LNCAP (cell line): ENCODE measurements around the gene ZNF423.

Experiments used
- CTCF ChIP-seq: fragments of 450-650 bp; IDR thresholded peaks from 2 replicates; pipeline ENCODE4 v1.5.1; 2017; ENCODE audit warnings: mild to moderate bottlenecking

The ZNF423 gene

GRCh38 chr16:49773534-49774475, 82.1 kb downstream of the ZNF423 start:
- TF ChIP-seq CTCF = no peak

- no peak for TF ChIP-seq CTCF
These were observed 87.9 kb downstream of the ZNF423 start for GRCh38 chr16:49767998-49768397.

- TF ChIP-seq CTCF = no peak
These were observed 88.5 kb downstream of the ZNF423 start for GRCh38 chr16:49767414-49767813.

- TF ChIP-seq CTCF = no peak
These were observed 89.7 kb downstream of the ZNF423 start for GRCh38 chr16:49766225-49766624.

GRCh38 chr16:49763826-49764225, 92.1 kb downstream of the ZNF423 start:
- TF ChIP-seq CTCF = no peak

GRCh38 chr16:49760815-49761214, 95.1 kb downstream of the ZNF423 start:
- no peak for TF ChIP-seq CTCF

- TF ChIP-seq CTCF = no peak
These were observed 98.3 kb downstream of the ZNF423 start for GRCh38 chr16:49757559-49758069.
